HUES64 (cell line): Measurements from ENCODE around the gene BICC1.

Experiments
- H3K27ac ChIP-seq: 2 replicates; pipeline ENCODE4 v1.7.0; 2013; ENCODE audit warnings: low read depth, low read length, inconsistent platforms
- H3K27me3 ChIP-seq: 2 replicates; pipeline ENCODE4 v1.6.1; 2013; ENCODE audit warnings: mild to moderate bottlenecking, low read length; ENCODE audit not compliant: insufficient read depth
- H3K36me3 ChIP-seq: 2 replicates; pipeline ENCODE4 v1.6.1; 2013; ENCODE audit warnings: mild to moderate bottlenecking, low read length; ENCODE audit not compliant: insufficient read depth
- H3K4me1 ChIP-seq: 2 replicates; pipeline ENCODE4 v1.6.1; 2013; ENCODE audit warnings: mild to moderate bottlenecking, low read length, moderate library complexity; ENCODE audit not compliant: insufficient read depth
- H3K4me3 ChIP-seq: 2 replicates; pipeline ENCODE4 v1.5.1; 2013; ENCODE audit warnings: mild to moderate bottlenecking, low read length, moderate library complexity
- H3K9ac ChIP-seq: 2 replicates; pipeline ENCODE4 v1.6.1; 2013; ENCODE audit warnings: mild to moderate bottlenecking, low read depth, low read length
- H3K9me3 ChIP-seq: 2 replicates; pipeline ENCODE4 v1.6.1; 2013; ENCODE audit warnings: low read depth, low read length; ENCODE audit not compliant: insufficient read depth
- WGBS: fragments of 150-250, 120-280 bp; methylation state at CpG from one replicate; pipeline ENCODE4 v1.1.7; 2013; ENCODE audit warnings: missing lambda C conversion rate; 5-methylcytosine and 5-hydroxymethylcytosine counted together

Gene BICC1

DNA sequence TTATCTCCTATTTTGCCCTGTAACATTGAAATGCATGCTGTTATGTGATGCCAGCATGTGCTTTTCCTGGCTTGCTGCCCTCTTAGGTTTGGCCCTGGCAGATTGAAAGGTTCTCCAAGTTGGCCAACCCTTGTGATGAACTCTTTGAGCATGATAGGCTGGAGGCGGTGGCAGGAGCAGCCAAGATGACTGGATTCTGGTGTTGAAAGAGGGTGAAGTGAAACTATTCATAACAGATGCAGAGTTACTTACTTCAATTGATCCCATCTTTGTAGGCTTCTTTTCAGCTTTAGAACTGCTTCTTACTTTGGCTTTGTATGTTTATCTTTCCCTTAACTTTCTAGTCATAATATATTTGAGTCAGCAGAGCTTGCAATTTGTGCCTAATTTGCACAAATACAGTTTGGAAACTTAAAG lies 57.6 kb downstream of the BICC1 start:
- Histone ChIP-seq H3K36me3 (no peaks in the 10 kb centered on the region), H3K27ac (no peak overlapping the region), H3K4me3 (no peak overlapping the region), H3K9ac (no peak overlapping the region), H3K4me1 (peaks cover 4% of the 10 kb centered on the region; the same call in 1 of the 2 replicates), H3K9me3 (no peaks in the 10 kb centered on the region), H3K27me3 (no peaks in the 10 kb centered on the region)
- WGBS: 87% methylated on average over 1 of the region's 1 CpG

DNA sequence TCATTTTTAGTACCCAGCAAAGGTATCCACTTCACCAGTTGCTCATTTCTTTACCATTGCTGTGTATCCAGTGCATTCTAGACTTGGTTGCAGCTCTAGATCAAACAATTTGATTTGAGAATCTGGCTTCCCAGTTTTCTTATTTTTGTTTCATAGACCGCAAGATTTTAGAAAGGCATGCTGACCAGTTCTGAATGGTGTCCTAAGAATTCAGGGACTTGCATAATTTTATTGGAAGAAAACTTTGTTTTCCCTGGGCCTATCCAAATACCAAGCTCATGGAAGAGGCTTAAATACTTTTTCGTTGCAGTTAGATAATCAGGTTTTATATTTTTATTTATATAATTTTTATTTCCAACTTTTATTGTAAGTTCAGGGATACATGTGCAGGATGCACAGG lies 58.3 kb downstream of the BICC1 start:
- Histone ChIP-seq H3K27me3 (no peaks in the 10 kb centered on the region), H3K4me3 (no peak overlapping the region), H3K9me3 (no peaks in the 10 kb centered on the region), H3K4me1 (peaks cover 4% of the 10 kb centered on the region; the same call in 1 of the 2 replicates), H3K27ac (no peak overlapping the region), H3K36me3 (no peaks in the 10 kb centered on the region), H3K9ac (no peak overlapping the region)
- 94% methylated on average over 1 of the region's 2 CpGs for WGBS

DNA sequence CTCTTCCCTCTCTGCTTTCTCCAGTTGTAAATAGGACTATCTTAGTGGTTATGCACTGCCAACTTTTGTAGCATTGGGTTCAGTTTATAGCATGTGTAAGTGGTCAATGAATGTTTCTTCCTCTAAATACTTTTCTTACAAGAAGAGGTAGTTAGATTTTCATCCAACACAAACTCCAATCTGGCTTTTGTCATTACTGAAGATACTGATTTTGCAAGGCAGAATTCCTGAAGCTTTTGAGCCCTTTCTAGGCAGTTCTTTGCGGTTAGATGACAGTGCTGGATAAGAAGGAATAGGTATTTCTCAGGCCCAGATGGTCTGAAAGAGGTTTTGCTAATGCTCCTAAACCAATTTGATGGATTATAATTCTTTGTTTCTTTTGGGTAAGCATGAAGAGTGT lies 60.5 kb downstream of the BICC1 start:
- H3K4me3 ChIP-seq: no peak overlapping the region
- no peak overlapping the region for H3K9ac ChIP-seq
- no peak overlapping the region for H3K27ac ChIP-seq
- H3K4me1 ChIP-seq: 0 out of 2 replicates have a peak, but pooled peaks cover 1% of the 10 kb centered on the region
- 96% methylated on average over 1 of the region's 1 CpG for WGBS
- H3K36me3 ChIP-seq: no peaks in the 10 kb centered on the region
- no peaks in the 10 kb centered on the region for H3K27me3 ChIP-seq
- H3K9me3 ChIP-seq: no peaks in the 10 kb centered on the region

DNA sequence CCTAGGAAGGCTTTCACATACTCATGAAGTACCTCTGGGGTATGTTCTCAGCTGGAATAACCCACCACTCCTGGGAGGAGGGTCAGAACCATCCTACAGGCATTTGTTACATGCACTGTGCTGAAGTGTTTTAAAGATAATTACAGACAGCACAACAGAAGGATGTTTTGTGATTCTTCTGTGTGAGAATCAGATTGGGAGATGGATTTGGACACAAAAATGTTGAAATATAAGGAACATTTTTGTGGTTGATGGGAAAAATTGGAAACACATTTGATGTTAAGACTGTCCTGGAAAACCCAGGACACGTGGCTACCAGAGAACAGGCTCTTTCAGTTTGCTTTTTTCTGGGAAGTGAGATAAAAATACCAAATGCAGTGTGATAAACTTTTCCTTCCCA lies 61.4 kb downstream of the BICC1 start:
- H3K36me3 ChIP-seq: no peaks in the 10 kb centered on the region

DNA sequence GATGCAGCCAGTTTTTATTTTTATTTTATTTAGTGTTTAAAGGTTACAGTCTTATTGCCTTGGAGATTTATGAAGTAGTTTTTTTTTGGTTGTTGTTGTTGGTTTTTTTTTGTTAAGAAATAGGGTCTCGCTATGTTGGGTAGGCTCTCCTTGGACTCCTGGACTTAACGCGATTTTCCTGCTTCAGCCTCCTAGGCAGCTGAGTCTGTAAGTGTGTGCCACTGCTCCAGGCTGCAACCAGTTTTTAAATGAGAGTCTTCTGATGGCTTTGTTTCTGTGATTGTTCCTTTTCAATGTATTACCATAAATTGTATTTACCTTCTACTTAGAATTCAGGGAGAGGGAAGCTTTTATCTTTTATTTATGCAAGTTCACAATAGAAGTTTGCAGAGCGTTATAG lies 62.8 kb downstream of the BICC1 start:
- Histone ChIP-seq H3K9ac (no peak overlapping the region), H3K36me3 (no peaks in the 10 kb centered on the region), H3K9me3 (no peaks in the 10 kb centered on the region), H3K4me1 (no peaks in the 10 kb centered on the region), H3K4me3 (no peak overlapping the region), H3K27me3 (no peaks in the 10 kb centered on the region), H3K27ac (no peak overlapping the region)
- 87% methylated on average over 3 of the region's 4 CpGs for WGBS

More for the DNA sequence above, 61.4 kb downstream of the BICC1 start:
- Histone ChIP-seq H3K4me1 (no peaks in the 10 kb centered on the region), H3K4me3 (no peak overlapping the region), H3K9me3 (no peaks in the 10 kb centered on the region), H3K27me3 (no peaks in the 10 kb centered on the region), H3K9ac (no peak overlapping the region), H3K27ac (no peak overlapping the region)
- WGBS: 95% methylated on average over 1 of the region's 1 CpG

DNA sequence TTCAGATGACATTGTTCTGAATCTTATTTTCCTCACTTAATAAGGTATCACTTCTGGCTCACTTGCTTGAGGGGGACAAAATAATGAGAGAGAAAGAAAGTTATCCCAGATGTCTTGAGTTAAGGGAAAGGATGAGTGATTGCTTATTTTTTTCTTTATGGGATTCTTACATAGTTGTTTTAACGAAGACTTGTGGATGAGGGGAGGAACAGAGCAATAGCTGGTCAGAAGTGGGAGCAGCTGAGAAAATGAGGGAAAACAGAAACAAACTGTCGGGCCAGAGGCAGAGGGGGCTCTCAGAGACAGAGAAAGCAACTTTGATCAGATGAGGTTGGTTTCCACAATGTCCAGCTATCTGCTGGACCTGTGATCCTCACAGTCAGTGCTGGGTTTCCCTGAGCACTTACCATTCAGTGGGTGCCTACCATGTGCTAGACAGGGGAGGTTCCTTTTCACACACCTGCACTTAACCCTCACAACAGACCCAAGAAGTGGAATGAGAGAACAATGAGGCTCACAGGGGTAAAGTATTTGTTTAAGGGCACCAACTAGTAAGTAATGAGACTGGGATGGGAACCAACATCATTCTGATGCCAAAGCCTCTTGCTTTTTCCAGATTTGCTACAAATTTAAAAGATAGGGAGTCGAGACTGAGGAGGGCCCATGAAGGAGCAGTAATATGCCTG lies 64.2 kb downstream of the BICC1 start:
- no peak overlapping the region for H3K4me3 ChIP-seq
- no peaks in the 10 kb centered on the region for H3K9me3 ChIP-seq
- no peak overlapping the region for H3K9ac ChIP-seq
- H3K27me3 ChIP-seq: no peaks in the 10 kb centered on the region
- no peak overlapping the region for H3K27ac ChIP-seq
- H3K4me1 ChIP-seq: no peaks in the 10 kb centered on the region
- H3K36me3 ChIP-seq: no peaks in the 10 kb centered on the region
- WGBS: 81% methylated on average over 3 of the region's 3 CpGs

DNA sequence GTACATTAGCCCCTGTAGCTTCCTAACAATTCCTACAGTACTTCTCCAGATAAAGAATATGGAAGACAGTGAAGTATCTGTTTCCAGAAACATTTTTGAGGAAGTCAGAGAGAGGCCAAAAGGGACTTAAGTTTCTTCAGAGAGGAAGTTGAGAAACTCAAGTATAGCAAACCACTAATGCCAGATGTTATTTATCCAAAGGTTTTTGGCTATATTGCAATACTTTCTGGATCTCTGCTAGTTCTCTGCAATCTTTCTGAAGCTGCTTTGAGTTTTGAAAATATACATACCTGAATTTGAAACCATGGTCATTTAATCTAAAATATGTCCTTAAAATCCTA lies 64.7 kb downstream of the BICC1 start:
- Histone ChIP-seq H3K9ac (no peak overlapping the region), H3K27ac (no peak overlapping the region), H3K27me3 (no peaks in the 10 kb centered on the region), H3K36me3 (no peaks in the 10 kb centered on the region), H3K4me1 (no peaks in the 10 kb centered on the region), H3K4me3 (no peak overlapping the region), H3K9me3 (no peaks in the 10 kb centered on the region)

DNA sequence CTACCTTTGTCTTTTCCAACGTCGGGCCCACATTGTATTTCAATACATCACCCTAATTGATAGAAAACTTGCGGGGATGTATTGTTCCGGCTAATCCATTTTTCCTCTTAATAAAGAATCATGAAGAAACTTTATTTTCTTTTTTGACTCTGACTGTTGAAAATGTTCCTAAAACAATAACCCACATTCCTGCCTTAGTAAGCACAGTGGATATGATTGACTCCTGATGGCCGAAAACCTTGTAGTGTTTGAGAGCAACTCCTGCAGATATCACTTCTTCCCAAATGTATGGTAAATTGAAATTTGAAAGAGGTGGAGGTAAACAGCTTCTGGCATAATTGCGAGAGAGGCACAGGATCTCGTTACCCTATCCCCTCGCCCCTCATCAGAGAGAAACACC lies 65.7 kb downstream of the BICC1 start:
- H3K27ac ChIP-seq: no peak overlapping the region
- 96% methylated on average over 7 of the region's 8 CpGs for WGBS
- no peak overlapping the region for H3K4me3 ChIP-seq
- H3K4me1 ChIP-seq: no peaks in the 10 kb centered on the region
- H3K27me3 ChIP-seq: no peaks in the 10 kb centered on the region
- no peaks in the 10 kb centered on the region for H3K9me3 ChIP-seq
- no peak overlapping the region for H3K9ac ChIP-seq
- H3K36me3 ChIP-seq: no peaks in the 10 kb centered on the region

DNA sequence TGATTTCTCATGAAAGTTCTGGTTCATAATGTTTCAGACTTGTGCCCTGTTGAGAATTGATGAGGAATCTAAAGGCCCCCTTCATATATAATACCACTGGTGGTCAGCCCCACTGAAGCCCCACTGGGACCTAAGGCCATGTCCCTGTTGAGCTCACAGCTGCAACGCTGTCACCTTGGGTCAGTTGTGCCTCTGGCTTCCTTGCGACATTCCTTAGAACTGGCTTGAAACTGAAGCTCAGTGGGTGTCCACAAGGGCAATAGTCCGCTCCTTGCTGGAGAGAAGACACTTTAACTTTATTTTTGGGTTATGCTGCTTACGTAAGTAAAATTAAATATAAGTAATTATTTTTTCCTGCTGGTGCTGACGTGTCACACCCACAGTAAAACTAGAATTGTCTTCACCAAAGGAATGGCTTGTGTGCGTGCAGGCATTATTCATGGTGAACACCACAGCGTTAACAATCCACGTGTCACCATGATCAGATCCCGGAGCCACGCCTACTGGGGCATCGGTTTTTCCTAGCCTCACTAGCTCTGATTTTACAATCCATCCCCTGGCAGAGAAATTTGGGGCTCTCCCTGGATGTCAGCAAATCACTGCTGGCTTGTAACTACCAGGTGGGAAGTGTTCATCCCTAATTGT lies 66.5 kb downstream of the BICC1 start:
- no peaks in the 10 kb centered on the region for H3K36me3 ChIP-seq
- 91% methylated on average over 10 of the region's 11 CpGs for WGBS
- no peaks in the 10 kb centered on the region for H3K27me3 ChIP-seq
- H3K4me3 ChIP-seq: no peak overlapping the region
- no peak overlapping the region for H3K27ac ChIP-seq
- H3K9ac ChIP-seq: no peak overlapping the region
- no peaks in the 10 kb centered on the region for H3K4me1 ChIP-seq
- no peaks in the 10 kb centered on the region for H3K9me3 ChIP-seq

DNA sequence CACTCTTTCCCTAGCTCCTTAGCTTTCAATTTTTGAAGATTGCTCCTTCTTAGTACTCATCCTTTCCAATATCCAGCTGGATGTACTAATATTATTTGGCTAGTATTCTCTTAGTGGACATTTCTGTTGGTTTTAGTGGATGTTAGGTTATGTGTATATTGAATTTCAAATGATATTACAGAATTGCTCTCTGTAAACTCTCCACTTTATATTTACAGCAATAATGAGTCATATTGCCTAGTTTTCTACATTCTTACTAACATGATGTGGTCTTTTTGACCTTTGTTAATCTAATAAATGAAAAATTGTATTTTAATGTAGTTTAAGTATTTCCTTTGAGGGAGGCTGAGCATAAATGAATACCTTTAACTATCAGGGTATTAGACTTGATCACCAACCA lies 69.4 kb downstream of the BICC1 start:
- no peak overlapping the region for H3K27ac ChIP-seq
- H3K36me3 ChIP-seq: no peaks in the 10 kb centered on the region
- H3K27me3 ChIP-seq: no peaks in the 10 kb centered on the region
- H3K9ac ChIP-seq: no peak overlapping the region
- no peak overlapping the region for H3K4me3 ChIP-seq
- H3K9me3 ChIP-seq: no peaks in the 10 kb centered on the region
- H3K4me1 ChIP-seq: no peaks in the 10 kb centered on the region

DNA sequence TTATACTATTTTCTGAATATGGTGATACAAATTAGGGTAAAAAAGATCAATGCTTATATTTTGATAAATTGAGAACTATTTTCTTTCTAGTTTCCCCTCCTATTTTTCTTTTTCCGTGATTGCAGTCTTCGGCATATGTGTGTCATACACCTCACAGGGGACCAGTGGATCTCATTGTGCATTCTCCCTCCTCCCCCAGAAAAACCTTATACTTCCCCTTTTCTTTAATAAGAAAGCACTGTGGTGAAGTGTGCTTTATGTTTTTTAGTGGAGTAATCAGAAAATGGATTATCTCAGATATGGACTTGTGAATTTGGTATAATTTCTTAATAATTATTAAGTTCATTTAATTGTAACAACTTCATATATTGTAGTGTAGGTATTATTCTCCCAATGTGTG lies 72.8 kb downstream of the BICC1 start:
- no peak overlapping the region for H3K9ac ChIP-seq
- H3K36me3 ChIP-seq: no peaks in the 10 kb centered on the region
- H3K27ac ChIP-seq: no peak overlapping the region
- H3K4me3 ChIP-seq: no peak overlapping the region
- no peaks in the 10 kb centered on the region for H3K9me3 ChIP-seq
- no peaks in the 10 kb centered on the region for H3K4me1 ChIP-seq
- no peaks in the 10 kb centered on the region for H3K27me3 ChIP-seq
- WGBS: 98% methylated on average over 2 of the region's 2 CpGs
